ENCODE data around the gene ZNF841.

Gene ZNF841

DNA sequence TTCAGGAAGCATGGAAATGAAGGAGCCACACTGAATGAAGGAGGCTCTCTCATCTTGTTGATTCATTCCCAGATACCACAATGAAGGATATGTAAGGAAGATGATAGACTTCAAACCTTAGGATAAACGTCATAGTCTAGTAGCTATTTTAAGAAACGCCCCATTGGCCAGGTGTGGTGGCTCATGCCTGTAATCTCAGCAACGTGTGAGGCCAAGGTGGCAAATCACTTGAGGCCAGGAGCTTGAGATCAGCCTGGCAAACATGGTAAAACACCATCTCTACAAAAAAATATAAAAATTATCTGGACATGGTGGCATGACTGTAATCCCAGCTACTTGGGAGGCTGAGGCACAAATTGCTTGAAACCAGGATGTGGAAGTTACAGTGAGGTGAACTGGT is 17.1 kb upstream of the ZNF841 start:
- no peak for TF ChIP-seq POLR2AphosphoS5 (IDR thresholded peaks at IDR 0.05; ENCODE audit: low read depth, low read length)
- TF ChIP-seq TAF1 (IDR thresholded peaks at IDR 0.05; ENCODE audit: borderline replicate concordance, insufficient read depth, low read length): no peak
- TF ChIP-seq SIN3A (IDR thresholded peaks at IDR 0.05; ENCODE audit: borderline replicate concordance, insufficient read depth, low read length): no peak
- TF ChIP-seq, protein P1, sequence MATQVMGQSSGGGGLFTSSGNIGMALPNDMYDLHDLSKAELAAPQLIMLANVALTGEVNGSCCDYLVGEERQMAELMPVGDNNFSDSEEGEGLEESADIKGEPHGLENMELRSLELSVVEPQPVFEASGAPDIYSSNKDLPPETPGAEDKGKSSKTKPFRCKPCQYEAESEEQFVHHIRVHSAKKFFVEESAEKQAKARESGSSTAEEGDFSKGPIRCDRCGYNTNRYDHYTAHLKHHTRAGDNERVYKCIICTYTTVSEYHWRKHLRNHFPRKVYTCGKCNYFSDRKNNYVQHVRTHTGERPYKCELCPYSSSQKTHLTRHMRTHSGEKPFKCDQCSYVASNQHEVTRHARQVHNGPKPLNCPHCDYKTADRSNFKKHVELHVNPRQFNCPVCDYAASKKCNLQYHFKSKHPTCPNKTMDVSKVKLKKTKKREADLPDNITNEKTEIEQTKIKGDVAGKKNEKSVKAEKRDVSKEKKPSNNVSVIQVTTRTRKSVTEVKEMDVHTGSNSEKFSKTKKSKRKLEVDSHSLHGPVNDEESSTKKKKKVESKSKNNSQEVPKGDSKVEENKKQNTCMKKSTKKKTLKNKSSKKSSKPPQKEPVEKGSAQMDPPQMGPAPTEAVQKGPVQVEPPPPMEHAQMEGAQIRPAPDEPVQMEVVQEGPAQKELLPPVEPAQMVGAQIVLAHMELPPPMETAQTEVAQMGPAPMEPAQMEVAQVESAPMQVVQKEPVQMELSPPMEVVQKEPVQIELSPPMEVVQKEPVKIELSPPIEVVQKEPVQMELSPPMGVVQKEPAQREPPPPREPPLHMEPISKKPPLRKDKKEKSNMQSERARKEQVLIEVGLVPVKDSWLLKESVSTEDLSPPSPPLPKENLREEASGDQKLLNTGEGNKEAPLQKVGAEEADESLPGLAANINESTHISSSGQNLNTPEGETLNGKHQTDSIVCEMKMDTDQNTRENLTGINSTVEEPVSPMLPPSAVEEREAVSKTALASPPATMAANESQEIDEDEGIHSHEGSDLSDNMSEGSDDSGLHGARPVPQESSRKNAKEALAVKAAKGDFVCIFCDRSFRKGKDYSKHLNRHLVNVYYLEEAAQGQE (IDR thresholded peaks at IDR 0.05; ENCODE audit: insufficient read depth in 1 of 2, low read depth in 2 of 2, low read length in 2 of 2): no peak
- TF ChIP-seq FOXP2 (optimal IDR thresholded peaks at IDR 0.05; ENCODE audit: borderline replicate concordance, extremely low read depth, extremely low read length, insufficient read depth): no peak

DNA sequence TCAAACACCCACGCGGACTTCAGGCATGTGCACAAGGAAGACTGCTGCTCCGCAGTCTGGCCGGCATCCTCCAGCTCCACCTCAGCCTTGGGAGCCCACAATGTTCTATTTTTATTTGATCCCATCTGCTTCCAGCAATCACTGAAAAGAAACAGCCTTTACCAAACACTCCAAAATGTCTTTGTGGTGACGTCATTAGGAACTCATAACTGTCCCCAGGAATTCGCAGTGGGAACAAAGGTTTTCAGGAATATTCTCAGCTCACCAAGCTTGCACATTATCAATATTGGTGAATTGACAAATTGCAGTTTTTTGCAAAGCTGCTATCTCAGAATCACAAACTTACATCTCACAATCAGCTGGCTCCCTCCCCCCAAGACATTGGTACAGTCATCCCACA is 15.2 kb upstream of the ZNF841 start:
- TF ChIP-seq FOXP2 (optimal IDR thresholded peaks at IDR 0.05; ENCODE audit: borderline replicate concordance, extremely low read depth, extremely low read length, insufficient read depth) (no peak), POLR2AphosphoS5 (IDR thresholded peaks at IDR 0.05; ENCODE audit: low read depth, low read length) (no peak), TAF1 (IDR thresholded peaks at IDR 0.05; ENCODE audit: borderline replicate concordance, insufficient read depth, low read length) (no peak), SIN3A (IDR thresholded peaks at IDR 0.05; ENCODE audit: borderline replicate concordance, insufficient read depth, low read length) (no peak)
- TF ChIP-seq, protein P1 (IDR thresholded peaks at IDR 0.05; ENCODE audit: insufficient read depth in 1 of 2, low read depth in 2 of 2, low read length in 2 of 2): no peak

- no peak for TF ChIP-seq TAF1 (IDR thresholded peaks at IDR 0.05; ENCODE audit: borderline replicate concordance, insufficient read depth, low read length)
- no peak for TF ChIP-seq POLR2AphosphoS5 (IDR thresholded peaks at IDR 0.05; ENCODE audit: low read depth, low read length)
- TF ChIP-seq, protein P1 (IDR thresholded peaks at IDR 0.05; ENCODE audit: insufficient read depth in 1 of 2, low read depth in 2 of 2, low read length in 2 of 2): no peak
- no peak for TF ChIP-seq SIN3A (IDR thresholded peaks at IDR 0.05; ENCODE audit: borderline replicate concordance, insufficient read depth, low read length)
Measured at GRCh38 chr19:52102782-52103181, 7.2 kb upstream of the ZNF841 start.

DNA sequence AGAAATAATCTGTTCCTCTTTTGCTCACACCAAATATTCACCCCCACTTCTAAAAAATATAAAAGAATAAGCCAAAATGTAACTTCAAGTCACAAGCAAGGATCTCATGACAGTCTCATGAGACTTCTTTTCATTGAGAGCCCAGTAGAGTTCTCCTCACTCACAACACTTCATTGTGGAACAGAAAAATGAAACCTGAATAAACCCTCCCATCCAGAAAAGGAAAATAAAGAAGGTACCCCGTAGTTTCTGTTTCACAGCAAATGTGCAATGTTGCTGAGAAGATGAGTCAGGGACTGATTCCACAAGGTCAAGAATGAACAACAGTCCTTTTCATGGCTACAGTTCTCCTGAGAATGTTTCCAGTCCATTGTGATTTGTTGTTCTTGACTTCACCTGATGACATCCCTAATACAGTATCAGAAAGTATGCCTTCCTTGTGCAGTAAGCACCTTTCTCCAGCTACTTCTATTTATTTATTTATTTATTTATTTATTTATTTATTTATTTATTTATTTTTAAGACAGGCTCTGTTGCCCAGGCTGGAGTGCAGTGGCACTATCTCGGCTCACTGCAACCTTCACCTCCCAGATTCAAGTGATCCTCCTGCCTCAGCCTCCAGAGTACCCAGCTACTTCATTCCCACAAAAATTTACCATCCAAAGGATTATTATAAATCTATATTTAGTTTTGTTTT is 6.4 kb upstream of the ZNF841 start:
- TF ChIP-seq, protein P1 (IDR thresholded peaks at IDR 0.05; ENCODE audit: insufficient read depth in 1 of 2, low read depth in 2 of 2, low read length in 2 of 2): no peak
- no peak for TF ChIP-seq POLR2AphosphoS5 (IDR thresholded peaks at IDR 0.05; ENCODE audit: low read depth, low read length)
- TF ChIP-seq TAF1 (IDR thresholded peaks at IDR 0.05; ENCODE audit: borderline replicate concordance, insufficient read depth, low read length): no peak
- no peak for TF ChIP-seq FOXP2 (optimal IDR thresholded peaks at IDR 0.05; ENCODE audit: borderline replicate concordance, extremely low read depth, extremely low read length, insufficient read depth)
- no peak for TF ChIP-seq SIN3A (IDR thresholded peaks at IDR 0.05; ENCODE audit: borderline replicate concordance, insufficient read depth, low read length)

Measured in PFSK-1 (cell line).